GM04504 (cell line): Measurements from ENCODE around the gene USP51.
"Not testable (repeated sequence)": the region's sequence is repeated elsewhere in the genome, so short reads cannot be mapped to it uniquely, and the experiment has no call there.

Source experiments
- DNase-seq: peaks from one replicate; pipeline ENCODE4 v3.0.0-alpha.2; 2012; ENCODE audit warnings: low read depth

USP51 gene

DNA sequence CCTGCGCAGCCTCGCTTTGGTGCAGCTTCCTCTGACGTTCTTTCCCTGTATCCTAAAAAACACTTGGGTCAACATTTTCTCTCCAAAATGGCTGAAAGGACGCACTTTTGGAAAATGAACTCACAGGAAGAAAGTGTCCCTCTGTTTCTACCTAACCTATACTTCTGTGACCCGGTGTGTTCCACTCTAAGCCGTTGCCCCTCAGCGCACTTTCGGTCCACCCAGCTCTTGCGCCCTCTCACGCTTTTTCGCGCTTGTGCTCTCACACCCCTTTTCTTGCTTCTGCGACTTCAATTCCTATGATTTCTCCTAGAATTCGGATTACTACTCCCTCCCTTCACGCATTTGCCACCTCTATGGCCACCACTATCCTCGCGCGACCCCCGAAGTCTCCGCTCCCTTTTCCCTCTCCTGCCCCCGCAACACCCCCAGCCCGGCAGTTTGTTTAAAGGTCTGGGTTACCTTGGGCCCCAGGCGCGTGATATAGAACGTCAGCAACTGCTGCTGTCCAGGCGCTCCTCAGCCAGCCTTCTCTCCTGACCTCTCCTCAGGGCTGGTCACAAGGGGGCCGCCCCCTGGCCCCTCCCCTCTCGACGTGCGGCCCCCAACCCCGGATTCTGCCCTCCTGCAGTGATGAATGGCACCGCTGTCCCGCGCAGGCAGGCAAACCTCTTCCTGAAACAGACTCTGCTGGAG is at the start of gene USP51:
Gene USP51, minus strand, starts transcription at position 535 of the 696 bp plus-strand sequence. CDS start 909 bp downstream, outside the sequence.
- DNase-seq: no peak

DNA sequence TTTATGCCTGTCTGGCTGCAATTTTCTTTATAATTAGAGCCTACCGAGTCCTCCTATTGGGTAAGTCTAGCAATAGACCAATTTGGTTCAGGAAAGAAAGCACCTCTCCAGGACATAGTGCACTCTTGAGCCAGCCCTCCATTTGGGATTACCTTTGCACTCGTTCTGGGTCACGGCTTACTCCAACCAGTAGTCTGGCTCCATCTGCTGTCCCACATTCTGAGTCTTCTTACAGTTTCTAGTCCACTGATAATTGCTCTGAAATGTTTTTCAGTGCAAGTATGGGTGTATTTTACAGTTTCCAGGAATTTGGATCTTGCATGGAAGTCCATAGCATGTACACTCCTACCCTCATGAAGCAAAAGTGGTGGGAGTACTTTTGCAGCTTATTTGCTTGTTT is 34.8 kb upstream of the USP51 start:
- no peak for DNase-seq

DNA sequence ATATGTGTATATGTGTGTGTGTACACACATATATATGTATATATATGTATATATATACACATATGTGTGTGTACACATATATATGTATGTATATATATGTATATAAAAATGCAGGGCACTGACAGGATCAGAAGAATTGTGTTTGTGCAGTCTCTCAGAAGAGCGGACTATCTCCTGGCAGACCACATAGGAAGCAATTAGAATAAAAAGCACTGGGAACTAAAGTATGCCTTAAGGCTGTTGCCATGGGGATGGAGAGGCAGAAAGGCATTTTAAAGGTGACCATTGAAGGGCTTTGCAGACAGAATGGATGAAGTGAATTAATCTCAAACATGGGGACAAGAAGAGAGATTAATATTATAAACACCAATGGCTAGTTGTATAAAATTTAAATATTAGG is 33.7 kb upstream of the USP51 start:
- no peak for DNase-seq

DNA sequence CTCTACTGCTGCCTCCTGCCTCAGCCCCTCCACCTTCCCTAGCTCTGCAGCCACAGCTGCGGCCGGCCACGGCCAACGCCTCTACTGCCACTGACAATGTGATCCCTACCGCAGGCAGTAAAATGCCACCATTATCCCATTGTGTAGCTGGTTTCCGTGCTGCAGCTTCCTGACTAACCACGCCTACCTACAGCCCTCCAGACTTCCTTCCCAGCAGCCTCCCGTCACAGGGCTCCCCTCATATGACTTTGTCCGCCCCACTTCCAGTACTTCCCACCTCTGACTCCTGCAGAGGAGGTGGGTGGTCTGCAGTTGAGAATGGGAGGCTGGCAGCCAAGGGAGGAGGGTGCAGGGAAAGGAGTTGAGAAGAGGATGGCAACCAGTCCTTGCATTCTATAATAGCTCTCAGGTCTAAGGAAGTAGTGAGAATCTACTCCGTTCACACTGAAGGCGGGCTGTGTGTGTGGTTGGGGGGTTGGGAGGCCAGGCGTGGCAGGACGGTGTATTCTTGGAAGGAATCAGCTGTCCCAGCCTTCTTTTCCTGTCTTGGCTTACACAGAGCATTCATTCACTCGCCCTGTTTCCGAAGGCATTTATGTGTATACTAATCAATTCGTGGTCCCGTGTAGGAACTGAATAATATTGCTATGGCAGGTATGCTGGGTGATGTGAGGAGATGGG is 33.1 kb upstream of the USP51 start:
- DNase-seq: no peak

DNA sequence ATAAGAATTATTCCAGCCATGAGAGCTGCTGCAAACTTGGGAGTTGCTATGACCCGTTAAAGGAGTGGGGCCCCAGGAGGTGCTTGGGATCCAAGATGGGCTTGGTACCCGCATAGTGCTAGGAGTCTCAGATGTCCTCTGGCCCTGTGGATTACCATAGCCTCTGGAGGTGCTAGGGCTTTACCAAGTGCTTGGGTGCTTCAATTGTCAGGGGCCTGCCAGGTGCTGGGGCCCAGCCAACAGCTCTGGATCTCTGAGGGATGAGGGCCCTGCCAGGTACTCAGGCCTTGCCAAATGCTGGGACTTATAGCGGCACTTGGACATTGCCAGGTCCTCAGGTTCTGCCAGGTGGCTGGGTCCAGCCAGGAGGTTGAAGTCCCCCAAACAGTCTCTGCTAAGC is 32.0 kb upstream of the USP51 start:
- DNase-seq: no peak

DNA sequence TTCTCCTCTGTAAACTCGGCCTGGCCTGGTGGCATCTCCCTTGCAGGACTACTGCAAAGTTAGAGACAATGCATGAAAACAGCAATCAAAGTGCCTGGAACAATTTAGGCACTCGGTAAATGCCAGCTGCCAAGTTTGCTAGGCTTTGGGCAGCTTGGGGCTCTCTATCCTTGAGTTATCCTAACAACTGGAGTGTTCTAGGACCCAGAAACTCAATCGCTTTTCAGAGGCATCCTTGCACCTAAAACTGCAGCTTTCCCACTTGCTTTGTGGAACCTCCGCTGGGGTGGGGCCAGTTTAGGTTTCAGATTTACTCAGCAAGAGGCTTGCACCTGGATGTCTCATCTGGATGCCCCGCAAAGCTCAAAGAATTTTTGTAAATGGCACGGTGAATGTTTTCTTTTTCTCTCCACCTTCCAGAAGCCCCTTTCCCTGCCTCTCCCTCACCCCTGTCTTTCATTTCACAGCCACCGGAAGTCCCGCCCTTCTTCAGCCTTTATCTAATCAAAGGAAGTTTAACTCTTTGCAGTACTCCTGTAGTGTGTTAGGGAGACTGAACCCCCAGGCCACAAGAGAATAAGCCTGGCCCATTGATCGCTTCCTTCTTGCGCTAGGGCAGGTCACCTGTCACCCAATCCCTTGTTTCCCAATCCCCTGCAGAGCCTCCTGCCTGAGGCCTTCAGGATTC is 27.3 kb upstream of the USP51 start:
- DNase-seq: not testable (repeated sequence)

DNA sequence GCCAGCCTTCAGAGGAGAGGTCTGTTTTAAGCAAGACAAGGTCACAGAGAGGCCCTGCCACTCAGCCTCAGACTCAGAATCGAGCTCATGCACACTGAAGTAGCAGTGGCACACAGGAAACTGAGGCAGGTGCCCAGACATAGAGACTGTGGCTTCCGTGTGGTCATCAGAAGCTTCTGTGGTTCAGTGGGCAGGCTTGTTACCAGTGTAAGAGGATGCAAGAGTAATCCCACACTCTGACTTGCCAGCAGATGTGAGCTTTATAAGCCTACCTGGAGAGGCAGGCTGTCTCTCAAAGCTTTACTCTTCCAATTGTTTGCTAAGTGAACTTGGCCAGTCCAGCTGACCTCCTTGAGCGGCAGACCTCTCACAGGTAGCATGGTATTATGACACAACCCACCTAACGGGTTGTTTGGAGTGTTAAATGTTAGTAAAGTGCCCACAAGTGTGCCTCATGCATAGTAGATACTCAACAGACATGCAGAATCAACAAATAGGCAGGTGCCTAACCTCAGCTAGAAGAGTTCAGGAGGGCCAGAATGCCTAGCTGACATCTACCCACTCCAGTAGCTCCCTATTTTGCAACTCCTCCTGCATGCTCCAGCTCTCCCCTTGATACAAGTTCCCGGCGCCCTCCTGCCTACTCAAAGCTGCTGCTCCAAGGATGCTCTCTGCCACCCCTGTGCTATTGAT is 23.5 kb upstream of the USP51 start:
- not testable (repeated sequence) for DNase-seq

DNA sequence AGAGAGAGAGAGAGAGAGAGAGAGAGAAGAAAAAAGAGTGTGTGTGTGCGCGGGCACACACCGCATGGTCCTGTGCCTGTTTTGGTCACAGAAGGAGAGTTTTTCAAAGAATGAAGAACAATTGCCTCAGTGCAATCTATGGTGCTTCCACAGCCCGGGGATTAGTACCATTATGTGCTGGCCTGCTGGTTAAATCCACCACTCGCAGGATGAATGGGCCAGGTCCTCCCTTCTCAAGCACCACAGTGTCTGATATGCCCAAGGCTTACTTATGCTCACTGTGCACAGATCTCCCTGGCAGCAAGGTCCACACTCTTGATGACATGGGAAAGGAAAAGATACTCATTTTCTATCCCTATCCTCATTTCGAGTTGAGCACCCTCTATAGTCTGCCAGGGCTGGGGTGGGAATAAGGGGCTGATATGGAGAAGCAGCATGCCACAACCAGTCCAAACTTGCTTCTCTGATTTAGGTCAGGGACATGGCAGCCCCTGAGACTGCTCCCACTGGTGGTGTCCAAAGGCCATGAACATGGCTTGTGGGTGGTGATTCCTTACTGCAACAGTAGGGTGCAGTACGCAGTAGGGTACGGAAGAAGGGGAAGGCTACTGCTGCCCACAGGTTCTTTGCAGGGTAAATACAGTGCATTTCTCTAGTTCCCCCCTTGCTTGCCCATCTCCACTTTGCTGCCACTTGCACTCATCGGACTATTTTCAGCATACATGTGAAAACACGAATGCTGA is 18.9 kb upstream of the USP51 start:
- not testable (repeated sequence) for DNase-seq

DNA sequence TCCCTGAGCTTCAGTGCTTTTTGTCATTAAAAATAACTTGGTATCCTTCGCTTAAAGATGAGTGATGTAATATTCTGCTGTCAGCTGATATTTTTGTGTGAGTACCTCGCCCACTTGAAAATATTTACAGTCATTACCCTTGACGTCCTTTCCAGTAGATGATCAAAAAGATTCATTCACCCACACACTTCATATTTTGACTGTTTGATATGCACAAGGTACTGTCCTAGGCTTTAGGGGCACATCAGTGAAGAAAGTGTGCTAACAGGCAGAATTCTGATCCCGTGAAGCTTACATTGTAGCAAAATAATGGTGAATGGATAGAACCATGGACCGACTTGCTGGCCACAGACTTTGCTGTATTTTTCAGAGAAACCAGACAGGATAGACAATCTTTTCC is 18.1 kb upstream of the USP51 start:
- not testable (repeated sequence) for DNase-seq

DNA sequence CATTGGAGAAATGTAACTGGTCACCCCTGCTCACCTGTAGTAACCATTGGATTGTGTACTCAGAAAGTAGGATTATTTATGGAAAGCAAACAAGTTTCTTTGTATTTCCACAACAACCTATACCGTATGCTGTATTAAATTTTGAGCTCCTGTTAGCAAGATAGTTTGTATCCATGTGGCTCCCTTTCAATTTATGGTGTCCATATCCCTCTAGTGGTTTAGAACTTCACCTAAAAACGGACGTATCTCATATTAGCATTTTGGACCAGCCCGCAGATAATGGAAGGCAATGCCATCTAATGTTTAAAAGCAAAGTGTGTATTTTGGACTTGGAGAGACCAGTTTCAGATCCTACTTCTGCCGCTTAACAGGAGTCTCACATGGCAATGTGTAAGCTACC is 17.4 kb upstream of the USP51 start:
- not testable (repeated sequence) for DNase-seq

DNA sequence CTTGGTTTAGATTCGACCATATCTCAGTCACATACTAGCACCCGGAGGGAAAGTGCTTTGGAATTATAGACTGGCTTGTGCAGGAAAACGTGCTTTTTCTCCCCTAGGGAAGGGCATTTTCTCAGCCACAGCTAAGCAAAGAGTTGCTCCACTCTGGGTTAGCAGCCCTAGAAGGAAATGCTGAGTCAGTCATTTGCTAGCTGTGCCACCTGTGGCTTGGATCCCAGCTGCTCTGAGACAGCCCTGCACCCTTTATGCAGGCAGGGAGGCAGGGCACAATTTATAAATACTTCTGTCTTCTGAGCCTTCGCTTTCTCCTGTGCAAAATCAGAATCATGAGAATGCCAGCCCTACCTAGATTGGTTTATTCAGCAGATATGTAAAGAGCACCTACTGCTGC is 1.3 kb upstream of the USP51 start:
- no peak for DNase-seq

DNA sequence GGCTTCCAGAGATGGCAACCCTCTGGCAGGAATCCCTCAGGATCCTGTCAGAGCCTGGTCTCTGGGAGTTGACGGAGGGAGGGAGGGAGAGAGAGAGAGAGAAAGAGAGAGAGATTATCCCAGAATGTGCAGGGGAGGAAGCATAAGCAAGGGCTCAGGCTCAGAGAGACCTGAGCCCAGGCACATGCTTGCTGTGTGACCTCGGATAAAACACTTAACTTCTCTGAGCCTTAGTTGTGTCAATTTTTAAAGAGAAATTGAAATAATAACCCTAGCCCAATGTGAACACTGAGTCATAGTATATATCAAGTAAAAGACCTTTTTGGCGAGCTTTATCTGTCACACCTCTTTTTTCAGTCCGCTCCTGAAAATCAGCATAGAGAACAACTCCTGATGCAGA is 473 bp upstream of the USP51 start:
- DNase-seq: no peak

DNA sequence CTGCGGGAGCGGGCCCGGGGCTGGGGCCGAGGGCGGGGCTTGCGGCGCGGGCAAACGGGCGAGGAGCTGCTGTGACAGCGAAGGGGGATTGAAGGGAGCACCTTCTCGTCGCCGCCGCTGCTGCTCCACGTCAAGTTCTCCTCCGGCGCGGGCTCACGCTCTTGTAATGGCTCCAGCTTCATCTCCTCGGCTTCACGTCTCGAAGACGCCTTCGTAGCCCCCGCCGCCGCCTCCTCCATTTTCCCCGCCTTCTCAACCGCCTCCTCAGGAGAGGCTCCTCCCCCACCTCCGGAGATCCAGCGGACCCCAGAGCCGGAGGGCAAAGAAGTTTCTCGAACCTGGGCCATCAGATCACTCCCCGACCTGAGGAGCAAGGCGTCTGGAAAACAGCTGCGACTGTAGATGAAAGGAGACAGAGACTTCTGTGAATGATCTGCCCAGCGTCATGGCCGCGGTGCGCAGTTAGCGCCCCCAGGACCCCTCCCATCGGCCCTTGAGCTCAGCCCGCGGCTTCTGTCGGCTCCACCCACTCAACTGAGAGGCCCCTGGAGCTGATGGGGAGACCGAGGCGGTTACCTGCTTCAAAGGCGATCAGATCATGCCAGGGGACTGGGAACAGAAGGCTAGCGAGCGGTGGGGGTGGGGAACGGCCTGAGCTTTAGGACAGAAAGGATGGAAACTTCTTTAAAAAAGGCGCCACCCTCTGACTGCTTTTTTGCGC is 895 bp downstream of the USP51 start:
- DNase-seq: no peak

DNA sequence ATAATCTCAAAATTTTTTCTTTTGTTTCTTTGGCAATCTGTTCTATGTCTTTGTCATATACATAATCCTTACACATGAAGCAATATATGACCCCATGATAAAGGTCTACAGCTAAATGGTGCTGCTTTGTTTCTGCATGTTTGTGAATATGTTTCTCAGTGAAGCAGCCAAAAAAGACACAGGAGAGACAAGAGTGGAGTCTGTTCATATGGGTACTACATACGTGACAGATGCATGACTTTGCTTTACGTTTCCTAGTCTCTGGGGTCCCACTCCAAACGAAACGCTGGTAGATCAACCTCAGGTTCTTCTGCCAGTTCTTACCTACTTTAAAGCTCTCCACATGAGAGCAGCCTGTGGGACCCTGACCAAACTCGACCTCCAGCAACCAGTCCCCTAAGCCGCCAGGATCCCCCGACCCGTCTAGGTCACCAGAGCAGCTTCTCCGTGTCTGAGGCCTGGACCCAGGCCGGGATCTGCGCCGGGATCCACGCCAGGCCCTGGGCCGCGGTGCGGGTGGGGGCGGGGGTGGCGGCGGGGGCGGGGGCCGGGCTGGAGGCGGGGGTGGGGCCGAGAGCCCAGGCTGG is 1.5 kb downstream of the USP51 start:
- no peak for DNase-seq

DNA sequence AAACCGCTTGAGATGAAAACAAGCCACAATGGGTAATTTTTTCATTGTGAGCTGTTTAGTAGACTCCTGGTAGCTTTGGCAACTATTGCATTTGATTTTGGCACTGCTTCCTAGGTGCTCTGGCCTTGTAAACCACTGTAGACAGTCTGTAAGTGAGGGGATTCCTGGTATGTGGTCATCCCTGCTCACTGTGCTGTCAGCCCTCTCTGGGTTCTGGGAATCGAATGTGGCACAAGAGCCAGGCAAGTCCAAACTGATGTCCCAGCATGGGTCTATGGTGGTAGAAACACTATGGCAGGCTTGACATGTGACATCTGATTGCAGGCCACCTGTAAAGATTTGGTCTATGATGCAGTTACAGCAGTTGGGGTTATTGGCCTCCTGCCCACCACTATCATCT is 2.5 kb downstream of the USP51 start:
- DNase-seq: no peak

DNA sequence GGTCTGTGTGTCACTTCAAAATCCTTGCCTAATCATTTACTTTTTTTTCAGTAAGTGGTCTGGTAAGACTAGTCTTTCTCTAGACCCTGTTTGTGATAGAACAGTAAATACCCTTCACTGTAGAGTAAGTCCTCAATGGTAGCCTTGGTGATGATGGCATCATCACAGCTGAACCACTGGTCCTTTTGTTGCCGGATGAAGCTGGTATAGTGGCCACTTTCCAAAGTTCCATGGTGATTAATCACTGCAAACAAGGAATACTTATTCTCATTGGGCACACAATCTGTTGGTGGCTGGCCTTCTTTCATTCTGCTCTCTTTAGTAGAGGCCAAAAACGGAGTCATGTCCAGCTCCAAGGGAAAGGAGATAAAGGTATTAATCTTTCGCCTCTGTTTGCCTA is 2.9 kb downstream of the USP51 start:
- no peak for DNase-seq

DNA sequence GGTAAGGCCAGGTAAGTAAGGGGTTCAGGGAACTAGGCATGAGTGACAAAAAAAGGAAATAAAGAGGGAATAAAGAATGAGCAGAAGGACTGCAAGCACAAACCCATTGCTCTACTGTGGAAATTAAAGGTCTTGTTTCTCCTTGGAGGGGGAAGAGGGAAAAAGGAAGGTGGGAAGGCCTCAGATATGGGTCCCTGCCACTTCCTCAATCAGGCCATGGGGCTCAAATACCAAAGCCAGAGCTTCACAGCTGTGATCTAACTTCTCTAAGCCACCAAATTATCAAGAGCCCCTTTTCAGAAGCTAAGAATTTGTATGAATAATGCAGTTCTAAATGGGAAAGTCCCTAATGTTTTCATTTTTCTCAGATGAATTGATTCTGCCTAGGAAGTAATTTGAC is 4.7 kb downstream of the USP51 start:
- no peak for DNase-seq

DNA sequence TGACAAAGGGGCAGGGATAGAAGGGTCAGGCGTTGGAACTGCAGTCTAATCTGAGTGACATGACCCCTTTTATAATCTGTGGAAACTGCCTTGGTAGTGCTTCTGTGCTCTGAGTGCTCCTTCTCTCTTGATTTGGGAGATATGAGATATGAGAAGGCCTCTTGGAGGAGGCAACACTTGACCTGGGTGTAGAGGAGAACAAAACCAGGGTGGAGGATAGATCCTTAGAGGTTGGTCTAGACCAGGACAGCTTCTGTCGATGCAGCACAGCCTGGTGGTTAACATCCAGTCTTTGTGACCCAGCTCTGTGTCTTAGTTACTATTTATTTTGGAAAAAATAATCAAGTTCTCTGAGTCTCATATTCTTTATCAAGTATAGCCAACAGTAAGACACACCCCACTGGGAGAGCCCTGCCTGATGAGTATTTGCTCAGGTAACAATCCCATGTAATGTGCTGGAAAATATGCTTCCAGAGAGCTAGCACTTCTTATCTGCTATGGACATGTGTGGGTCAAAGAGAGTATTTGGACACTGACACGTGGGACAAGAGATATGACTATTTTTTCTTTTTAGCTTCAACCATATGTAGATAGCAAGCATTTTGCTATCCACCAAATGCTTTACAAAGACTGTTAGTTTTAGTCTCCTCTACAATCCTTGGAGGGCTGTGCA is 9.1 kb downstream of the USP51 start:
- DNase-seq: no peak

DNA sequence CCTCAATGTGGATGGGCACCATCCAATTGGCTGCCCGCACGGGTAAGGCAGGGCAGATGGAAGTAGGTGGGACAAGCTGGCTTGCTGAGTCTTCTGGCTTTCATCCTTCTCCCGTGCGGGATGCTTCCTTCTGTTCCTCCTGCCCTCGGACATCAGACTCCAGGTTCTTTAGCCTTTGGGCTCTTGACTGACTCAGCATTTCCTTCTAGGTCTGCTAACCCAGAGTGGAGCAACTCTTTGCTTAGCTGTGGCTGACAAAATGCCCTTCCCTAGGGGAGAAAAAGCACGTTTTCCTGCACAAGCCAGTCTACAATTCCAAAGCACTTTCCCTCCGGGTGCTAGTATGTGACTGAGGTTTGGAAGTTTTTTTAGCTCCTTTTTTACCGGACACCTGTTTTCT is 9.7 kb downstream of the USP51 start:
- DNase-seq: not testable (repeated sequence)

DNA sequence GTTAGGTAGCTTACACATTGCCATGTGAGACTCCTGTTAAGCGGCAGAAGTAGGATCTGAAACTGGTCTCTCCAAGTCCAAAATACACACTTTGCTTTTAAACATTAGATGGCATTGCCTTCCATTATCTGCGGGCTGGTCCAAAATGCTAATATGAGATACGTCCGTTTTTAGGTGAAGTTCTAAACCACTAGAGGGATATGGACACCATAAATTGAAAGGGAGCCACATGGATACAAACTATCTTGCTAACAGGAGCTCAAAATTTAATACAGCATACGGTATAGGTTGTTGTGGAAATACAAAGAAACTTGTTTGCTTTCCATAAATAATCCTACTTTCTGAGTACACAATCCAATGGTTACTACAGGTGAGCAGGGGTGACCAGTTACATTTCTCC is 23.9 kb downstream of the USP51 start:
- DNase-seq: not testable (repeated sequence)
